Heart left ventricle (tissue), 16 donors: Measurements from ENCODE around the gene TIMM8B. TPM values are rescaled to one million over a fixed set of nuclear protein-coding genes. Genes with fewer than 3 reads are reported as not detected.

Experiments used
- ATAC-seq, 4 donors: fragments of 200-7000 bp; cut with Tn5 transposase; one replicate each; pipeline ENCODE4 v1.9.1; 2020 to 2022; ENCODE audit warnings: moderate library complexity in 4 of 4, mild to moderate bottlenecking in 3 of 4, moderate number of reproducible peaks in 1 of 4
- DNase-seq, 5 donors: peaks; one replicate each; pipeline ENCODE4 v3.0.0-alpha.2; 2020
- H3K27ac ChIP-seq, 12 donors: fragments of 200-600 bp; sonication (generic) in 4 of 12; one replicate each; pipeline versions ENCODE4 v1.5.0 to v1.8.0; 2016 to 2022; ENCODE audit warnings: mild to moderate bottlenecking in 2 of 12
- H3K27me3 ChIP-seq, 9 donors: fragments of 200-600 bp; sonication (generic) in 2 of 9; one replicate each; pipeline versions ENCODE4 v1.5.1 to v1.8.0; 2016 to 2022; ENCODE audit warnings: mild to moderate bottlenecking in 3 of 9
- H3K36me3 ChIP-seq, 9 donors: fragments of 200-600 bp; sonication (generic) in 2 of 9; one replicate each; pipeline versions ENCODE4 v1.5.0 to v1.8.0; 2018 to 2022; ENCODE audit warnings: mild to moderate bottlenecking in 2 of 9
- H3K4me1 ChIP-seq, 12 donors: fragments of 200-600 bp; sonication (generic) in 4 of 12; one replicate each; pipeline versions ENCODE4 v1.5.0 to v1.8.0; 2016 to 2022; ENCODE audit warnings: mild to moderate bottlenecking in 3 of 12
- H3K4me3 ChIP-seq, 12 donors: fragments of 200-600 bp; sonication (generic) in 4 of 12; one replicate each; pipeline versions ENCODE4 v1.5.0 to v1.8.0; 2017 to 2022; ENCODE audit warnings: mild to moderate bottlenecking in 9 of 12, moderate library complexity in 4 of 12
- H3K9me3 ChIP-seq, 12 donors: fragments of 200-600 bp; sonication (generic) in 4 of 12; one replicate each; pipeline versions ENCODE4 v1.5.0 to v1.8.0; 2016 to 2022; ENCODE audit warnings: mild to moderate bottlenecking in 1 of 12
- CTCF ChIP-seq, 12 donors: fragments of 200-600 bp; sonication (generic) in 4 of 12; IDR thresholded peaks; one replicate each; pipeline versions ENCODE4 v1.5.0 to v1.8.0; 2018 to 2022; ENCODE audit warnings: antibody characterized with exemption in 12 of 12, mild to moderate bottlenecking in 5 of 12
- POLR2A ChIP-seq, 2 donors: fragments of 450-650 bp; IDR thresholded peaks; one replicate each; pipeline ENCODE4 v1.6.1; 2017; ENCODE audit warnings: antibody characterized with exemption in 2 of 2, mild to moderate bottlenecking in 2 of 2, moderate library complexity in 2 of 2
- WGBS, 4 donors: extraction: QIAGEN DNeasy Blood & Tissue Kit in 2 of 4; methylation state at CpG; one replicate each; pipeline versions ENCODE4 v1.1.5 to v1.1.7; 2013 to 2018; 5-methylcytosine and 5-hydroxymethylcytosine counted together
- intact Hi-C, 10 donors: fragments of 100-400 bp; cut with DNase I; formaldehyde crosslinking; loops; one replicate each; pipeline versions ENCODE4 v1.11.1 to v1.14.2; 2022
- polyA plus RNA-seq, 2 donors: library from polyadenylated mRNA; stranded (reverse); fragments of 200-250 nt; gene quantifications; one replicate each; pipeline ENCODE4 v1.2.3, GENCODE V29; 2013
- total RNA-seq, 9 donors: library from RNA; depleted of rRNA in 2 of 9; stranded (reverse); fragments of >200 nt in 2 of 9; fragmentation: NEBNext Ultra II Directional in 3 of 9; extraction: Animal tissue kit (Norgen Biotek cat#: 25700) in 3 of 9; gene quantifications; one replicate each; pipeline versions ENCODE4 v1.1.0 to v1.2.4, GENCODE V29; 2016 to 2023
- donor health status: ischemic (EF 13 %, LVEDD 7.1; RV severe dilation, severe dysfunction).
- donor health status: healthy with polysubstance abuse.
- donor health status: DM: no; HTN: yes; CAD: no.
- donor health status: DM: no; HTN: no; CAD: no.
- donor health status: ischemic (EF 25% LVEDD 6.9; RV normal size, moderate dysfunction).
- donor health status: ischemic (EF 25% LVEDD 5.7; RV mildly dilated, moderate dysfunction).
- donor health status: healthy.
- donor health status: DM: yes; HTN: yes; CAD: no.
- donor health status: ischemic (EF 35%, LVEDD 5.7; RV mildly dilated, moderate dysfunction).
- donor health status: nonischemic (EF 11% LVEDD 7.7; RV severe dilation, severe dysfunction).
- donor health status: DM: yes; HTN: yes; CAD: no.
- donor health status: PGD.
- donor health status: ischemic (EF 29% LVEDD 5.4; RV normal size, mild dysfunction).
- donor health status: nonischemic (EF 23%, LVEDD 6.1; RV moderate dilation, normal function).

Gene TIMM8B
- total and polyA plus RNA-seq, 11 donors: 113 to 327 (median 149) TPM

GRCh38 chr11:112062923-112063322 is 23.6 kb downstream of the TIMM8B start:
- ATAC-seq: no peak
- peaks cover 0 to 72% (median 60%) of the 10 kb centered on the region in 9 donors for H3K36me3 ChIP-seq

GRCh38 chr11:112058103-112058502 is 28.5 kb downstream of the TIMM8B start:
- Histone ChIP-seq H3K36me3 (peaks cover 0 to 98% (median 90%) of the 10 kb centered on the region in 9 donors), H3K4me1 (peaks cover 0 to 3% (median 0%) of the 10 kb centered on the region in 12 donors), H3K27ac (no peak overlapping the region), H3K9me3 (no peaks in the 10 kb centered on the region), H3K27me3 (no peaks in the 10 kb centered on the region), H3K4me3 (no peak overlapping the region)
- ATAC-seq (no peak), DNase-seq (no peak)
- intact Hi-C loops: no loop called here
- WGBS, 4 donors: 47 to 56% (median 53%) methylated on average over 1 of the region's 1 CpG
- TF ChIP-seq POLR2A (IDR thresholded peaks at IDR 0.05) (no peak), CTCF (IDR thresholded peaks at IDR 0.05) (no peak)

More at GRCh38 chr11:112062923-112063322, 23.6 kb downstream of the TIMM8B start:
- Histone ChIP-seq H3K27me3 (no peaks in the 10 kb centered on the region), H3K27ac (no peak overlapping the region), H3K9me3 (no peaks in the 10 kb centered on the region), H3K4me3 (no peak overlapping the region), H3K4me1 (peaks cover 0 to 3% (median 0%) of the 10 kb centered on the region in 12 donors)
- DNase-seq: no peak
- intact Hi-C loops: no loop called here
- WGBS, 4 donors: 71 to 79% (median 74%) methylated on average over 1 of the region's 1 CpG
- TF ChIP-seq CTCF (IDR thresholded peaks at IDR 0.05) (no peak), POLR2A (IDR thresholded peaks at IDR 0.05) (no peak)

GRCh38 chr11:112057170-112057569 is 29.4 kb downstream of the TIMM8B start:
- H3K27ac ChIP-seq: no peak overlapping the region
- 57 to 71% (median 69%) methylated on average over 4 of the region's 4 CpGs for WGBS, 4 donors

GRCh38 chr11:112051768-112052167 is 34.8 kb downstream of the TIMM8B start:
- intact Hi-C loops: no loop called here
- Histone ChIP-seq H3K4me3 (no peak overlapping the region), H3K27me3 (no peaks in the 10 kb centered on the region), H3K36me3 (peaks cover 0 to 99% (median 76%) of the 10 kb centered on the region in 9 donors), H3K27ac (no peak overlapping the region), H3K4me1 (peaks cover 0 to 13% (median 0%) of the 10 kb centered on the region in 12 donors), H3K9me3 (peaks cover 0 to 6% (median 0%) of the 10 kb centered on the region in 12 donors)
- ATAC-seq (no peak), DNase-seq (no peak)
- 65 to 71% (median 68%) methylated on average over 3 of the region's 3 CpGs for WGBS, 4 donors
- TF ChIP-seq POLR2A (IDR thresholded peaks at IDR 0.05) (no peak), CTCF (IDR thresholded peaks at IDR 0.05) (no peak)

More at GRCh38 chr11:112057170-112057569, 29.4 kb downstream of the TIMM8B start:
- DNase-seq: no peak
- no peak for TF ChIP-seq CTCF (IDR thresholded peaks at IDR 0.05)
- TF ChIP-seq POLR2A (IDR thresholded peaks at IDR 0.05): no peak
- ATAC-seq: no peak
- H3K27me3 ChIP-seq: no peaks in the 10 kb centered on the region
- H3K9me3 ChIP-seq: no peaks in the 10 kb centered on the region
- intact Hi-C loops: no loop called here
- peaks cover 0 to 3% (median 0%) of the 10 kb centered on the region in 12 donors for H3K4me1 ChIP-seq
- no peak overlapping the region for H3K4me3 ChIP-seq
- peaks cover 0 to 98% (median 90%) of the 10 kb centered on the region in 9 donors for H3K36me3 ChIP-seq
